Ecto neural progenitor cell (in vitro differentiated cells): ENCODE measurements around the gene CALCA.

Source experiments
- DNase-seq: peaks from one replicate; pipeline ENCODE4 v3.0.0-alpha.2; 2018; ENCODE audit warnings: low spot score

CALCA gene

DNA sequence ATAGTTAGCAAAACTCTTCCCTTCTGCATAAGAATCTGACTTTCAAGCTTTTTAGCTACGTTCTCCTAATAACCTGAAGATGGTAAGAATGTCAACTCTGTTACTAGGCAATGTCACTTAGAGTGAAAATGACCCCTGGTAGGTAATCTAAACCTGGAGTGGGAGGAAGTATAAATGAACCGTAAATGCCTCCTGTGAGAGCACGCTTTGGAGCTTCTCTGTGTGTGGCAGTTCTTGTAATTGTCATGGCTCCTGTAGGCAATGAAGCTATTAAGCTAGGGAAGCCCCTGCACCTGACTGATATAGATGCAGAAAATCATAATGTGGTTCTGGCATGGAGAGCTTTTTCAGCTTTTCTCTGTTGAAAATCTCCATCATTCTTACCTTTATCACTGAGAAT, 29.4 kb downstream of the CALCA start:
- DNase-seq, result no peak

DNA sequence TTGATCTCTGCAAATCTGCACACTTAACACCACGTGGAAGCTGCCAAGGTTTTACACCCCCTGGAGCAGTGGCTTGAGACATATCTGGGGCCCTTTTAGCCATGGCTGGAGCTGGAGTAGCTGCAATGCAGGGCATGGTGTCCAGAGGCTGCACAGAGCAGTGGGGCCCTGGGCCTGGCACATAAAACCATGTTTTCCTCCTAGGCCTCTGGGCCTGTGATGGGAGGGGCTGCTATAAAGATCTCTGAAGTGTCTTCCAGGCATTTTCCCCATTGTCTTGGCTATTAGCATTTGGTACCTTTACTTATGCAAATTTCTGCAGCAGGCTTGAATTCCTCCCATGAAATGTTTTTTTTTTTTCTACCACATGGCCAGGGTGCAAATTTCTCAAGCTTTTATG, 33.2 kb downstream of the CALCA start:
- no peak for DNase-seq

DNA sequence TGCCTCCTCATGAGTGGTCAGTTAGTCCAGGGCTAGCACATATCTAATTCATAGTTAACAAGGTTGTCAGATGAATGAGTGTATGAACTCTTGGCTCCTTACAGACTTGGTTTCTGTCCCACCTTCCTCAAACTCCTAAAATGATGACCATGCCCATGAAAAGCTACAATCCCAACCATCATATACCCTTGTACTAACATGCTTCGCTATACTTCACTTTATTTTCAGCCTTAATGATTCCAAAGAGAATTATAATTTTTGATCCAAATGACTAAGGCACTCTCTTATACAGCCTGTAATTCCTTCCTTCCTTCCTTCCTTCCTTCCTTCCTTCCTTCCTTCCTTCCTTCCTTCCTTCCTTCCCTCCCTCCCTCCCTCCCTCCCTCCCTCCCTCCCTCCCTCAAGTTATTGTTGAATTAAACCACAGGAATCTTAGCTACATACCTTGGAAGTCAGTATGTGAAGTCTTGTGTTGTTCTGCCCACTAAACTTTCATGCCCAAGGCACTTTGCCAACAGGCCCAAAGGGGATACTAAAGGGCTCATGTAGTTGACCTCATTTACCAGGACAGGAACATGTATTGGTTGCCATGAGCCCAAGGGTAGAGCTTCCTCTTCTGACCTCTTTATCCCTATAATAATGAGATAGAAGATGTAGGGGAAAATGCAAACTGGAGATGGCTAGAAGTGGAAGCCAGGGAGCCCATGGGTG, 37.4 kb downstream of the CALCA start:
- no peak for DNase-seq

DNA sequence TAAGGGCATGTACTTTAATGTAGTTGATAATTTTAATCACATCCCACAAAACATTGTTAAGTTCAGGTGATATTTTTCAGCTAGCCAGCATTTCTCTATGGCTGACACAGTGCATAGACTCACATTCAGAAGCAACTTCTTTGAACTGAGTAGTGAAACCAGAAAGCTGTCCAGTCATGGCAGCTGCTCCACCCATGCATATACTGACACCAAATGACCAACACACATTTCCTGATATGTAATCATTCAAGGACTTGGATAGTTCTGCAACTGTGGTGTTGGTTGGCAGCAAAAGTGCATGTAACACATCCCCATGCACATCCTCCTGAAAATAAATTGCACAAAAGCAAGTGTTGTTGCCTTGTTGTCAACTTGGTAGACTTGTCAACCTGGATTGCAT, 39.7 kb downstream of the CALCA start:
- no peak for DNase-seq

DNA sequence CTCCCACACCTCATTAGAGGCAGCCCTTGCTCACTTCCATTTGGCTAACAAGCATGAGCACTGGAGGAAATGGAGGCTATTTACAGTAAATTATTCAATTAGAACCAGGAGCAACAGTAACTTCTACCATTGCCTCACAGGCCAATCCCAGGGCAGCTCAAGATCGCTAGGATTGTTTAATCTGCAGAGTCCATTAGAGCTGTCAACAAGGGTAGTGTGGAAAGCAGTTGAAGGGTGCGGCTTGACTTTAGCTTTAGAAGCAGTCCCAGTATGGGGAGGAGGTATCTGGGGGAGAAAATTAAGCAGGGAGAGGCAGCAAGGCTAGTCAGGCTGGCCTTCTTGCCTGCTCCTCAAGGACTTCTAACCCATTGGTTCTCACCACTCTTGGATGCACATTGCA, 41.8 kb downstream of the CALCA start:
- DNase-seq, result no peak

DNA sequence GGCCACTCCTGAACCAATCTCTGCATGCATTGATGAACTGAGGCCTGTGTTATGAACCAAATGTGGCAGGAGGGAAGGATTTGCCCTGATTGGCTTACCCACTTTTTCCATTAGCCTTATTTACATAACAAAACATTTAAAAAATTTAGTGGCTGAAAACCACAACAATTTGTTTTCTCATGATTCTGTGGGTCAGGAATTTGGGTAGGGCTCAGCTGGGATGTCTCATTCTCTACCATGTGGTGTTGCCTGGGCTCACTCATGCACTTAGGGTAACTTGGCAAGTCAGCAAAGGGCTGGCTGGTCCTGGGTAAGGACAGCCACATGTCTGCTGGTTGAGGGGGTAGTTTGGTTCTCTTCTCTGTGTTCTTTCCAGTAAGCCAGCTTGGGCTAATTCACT, 45.0 kb downstream of the CALCA start:
- no peak for DNase-seq

DNA sequence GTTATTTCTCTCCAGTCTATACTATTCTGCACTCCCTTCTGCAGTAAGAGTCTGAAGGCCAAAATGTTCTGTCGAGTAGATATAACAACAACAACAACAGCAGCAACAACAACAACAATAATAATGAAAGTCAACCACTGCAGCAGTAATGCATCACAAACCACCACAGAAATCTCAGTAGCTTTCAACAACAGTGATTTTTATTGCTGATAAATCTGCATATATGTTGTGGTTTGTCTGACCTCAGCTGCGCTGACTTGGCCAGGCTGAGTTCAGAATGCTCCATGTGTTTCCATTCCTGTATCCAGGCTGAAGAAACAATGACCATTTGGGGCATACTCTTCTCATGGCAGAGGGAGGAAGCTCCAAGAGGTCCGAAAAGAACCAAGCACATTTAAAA, 47.8 kb downstream of the CALCA start:
- DNase-seq, result no peak
